ENCODE results near the gene BTBD19.
"Not testable (repeated sequence)": the region's sequence is repeated elsewhere in the genome, so short reads cannot be mapped to it uniquely, and the experiment has no call there.

The BTBD19 gene

DNA sequence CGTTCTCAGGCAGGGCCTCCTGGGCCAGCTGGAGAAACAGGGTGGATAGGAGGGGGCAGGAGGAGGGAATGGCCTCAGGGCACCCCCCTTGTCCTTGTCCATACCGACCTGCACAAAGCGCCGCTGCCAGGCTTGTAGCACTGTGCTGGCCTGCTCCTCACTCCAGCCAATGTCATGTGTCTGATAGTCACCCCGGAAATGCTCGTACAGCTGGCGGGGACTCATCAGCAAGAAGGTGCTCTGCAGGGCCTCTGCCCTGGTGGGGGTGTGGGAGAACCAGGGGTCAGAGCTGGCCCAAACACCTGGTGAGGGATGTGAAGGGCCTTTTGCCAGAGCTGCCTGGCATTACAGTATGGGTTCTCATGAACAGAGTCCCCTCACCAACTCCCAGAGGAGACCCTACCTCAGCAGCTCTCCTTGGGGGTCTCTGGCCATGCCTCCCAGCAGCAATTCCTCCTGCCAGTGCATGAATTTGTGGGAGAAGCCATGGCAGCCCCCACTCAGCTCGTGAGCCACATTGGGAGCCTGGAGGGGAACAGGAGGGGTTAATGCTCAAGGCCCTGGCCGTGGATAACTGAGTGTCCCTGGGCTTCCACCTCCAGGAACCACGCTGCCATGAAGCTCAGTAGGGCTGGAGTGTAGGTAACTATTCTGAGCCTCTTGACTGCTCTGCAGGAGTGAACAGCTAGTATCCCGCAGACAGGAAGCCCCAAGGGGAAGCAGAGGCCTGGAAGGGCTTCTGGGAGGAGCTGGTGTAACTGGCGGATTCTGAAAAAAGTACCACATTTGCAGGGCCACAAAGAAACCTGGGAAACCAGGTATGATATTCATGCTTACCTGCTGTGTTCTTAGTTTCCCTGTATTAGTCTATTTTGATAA lies 21.4 kb downstream of the BTBD19 start:
- no peak for DNase-seq

- no peak for DNase-seq
Observed at GRCh38 chr1:44830900-44831304, 22.6 kb downstream of the BTBD19 start.

- no peak for DNase-seq
Observed at GRCh38 chr1:44831516-44831915, 23.2 kb downstream of the BTBD19 start.

DNA sequence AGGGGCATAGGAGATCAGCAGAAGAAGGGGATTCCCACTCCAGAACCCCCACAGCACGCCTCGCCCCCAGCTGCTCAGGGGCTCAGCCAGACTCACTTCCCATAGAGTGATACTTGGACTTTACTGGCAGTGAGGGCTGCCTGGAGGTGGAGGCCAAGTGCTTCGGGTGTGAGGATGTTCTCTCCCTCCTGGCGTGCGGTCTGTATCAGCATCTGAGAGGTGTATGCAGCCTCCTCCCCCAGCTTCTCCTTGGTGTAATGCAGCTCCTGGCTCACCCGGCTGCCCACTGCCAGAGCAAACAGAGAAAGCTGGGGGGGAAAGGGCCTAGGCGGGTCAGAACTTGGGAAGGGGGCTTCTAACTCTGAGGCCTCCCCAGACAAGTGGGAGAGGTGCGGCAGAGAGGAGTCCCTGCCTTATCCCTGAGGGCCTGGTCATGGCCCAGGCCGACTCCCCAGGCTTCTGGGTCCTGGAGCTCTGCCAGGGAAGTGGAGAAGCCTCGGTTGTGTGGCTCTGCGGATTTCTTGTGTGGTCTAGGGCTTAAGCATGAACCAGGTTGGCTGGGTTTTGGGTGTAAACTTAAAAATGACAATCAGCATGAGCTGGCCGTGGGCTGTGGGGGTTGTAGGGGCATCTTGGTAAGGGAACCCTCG lies 23.9 kb downstream of the BTBD19 start:
- DNase-seq, result no peak

DNA sequence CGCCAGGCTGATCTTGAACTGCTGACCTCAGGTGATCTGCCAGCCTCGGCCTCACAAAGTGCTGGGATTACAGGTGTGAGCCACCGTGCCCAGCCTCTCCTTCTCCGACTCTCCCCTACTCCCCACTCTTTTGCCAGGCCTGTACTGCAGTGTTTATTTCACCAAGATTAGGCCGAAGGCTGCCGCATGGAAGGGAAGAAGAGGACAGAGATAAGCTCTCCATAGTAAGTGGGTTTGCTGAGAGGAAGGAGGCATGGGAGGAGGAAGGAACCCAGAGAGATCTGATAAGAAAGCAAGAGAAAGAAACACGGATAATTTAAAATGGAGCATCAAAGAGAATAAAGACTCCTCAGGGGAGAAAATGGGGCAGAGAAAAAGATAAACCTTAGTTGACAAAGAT lies 26.0 kb downstream of the BTBD19 start:
- no peak for DNase-seq

GRCh38 chr1:44835738-44836675 lies 27.7 kb downstream of the BTBD19 start:
- peak; percentile 89 for DNase-seq

GRCh38 chr1:44838294-44838693 lies 30.0 kb downstream of the BTBD19 start:
- not testable (repeated sequence) for DNase-seq

DNA sequence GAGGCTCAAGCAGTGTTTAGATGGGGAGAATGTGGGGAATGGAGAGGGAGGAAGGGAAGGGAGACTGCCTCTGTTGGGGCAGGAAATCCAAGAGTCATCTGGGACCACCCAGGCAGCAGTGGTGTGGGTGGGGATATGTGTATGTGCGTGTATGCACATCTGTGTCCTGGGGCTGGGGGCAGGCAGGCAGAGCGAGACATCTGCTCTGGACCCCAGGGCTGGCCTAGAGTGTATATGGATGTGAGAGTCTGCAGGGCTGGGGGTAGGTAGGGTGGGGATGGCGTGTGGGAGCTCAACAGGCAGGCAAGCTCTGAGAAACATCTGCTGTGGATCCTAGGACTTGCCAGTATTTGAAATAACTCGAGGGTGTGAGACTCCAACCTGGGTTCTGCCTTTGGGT lies 31.3 kb downstream of the BTBD19 start:
- DNase-seq, result no peak

GRCh38 chr1:44842486-44842861 lies 34.2 kb downstream of the BTBD19 start:
- DNase-seq, result no peak

DNA sequence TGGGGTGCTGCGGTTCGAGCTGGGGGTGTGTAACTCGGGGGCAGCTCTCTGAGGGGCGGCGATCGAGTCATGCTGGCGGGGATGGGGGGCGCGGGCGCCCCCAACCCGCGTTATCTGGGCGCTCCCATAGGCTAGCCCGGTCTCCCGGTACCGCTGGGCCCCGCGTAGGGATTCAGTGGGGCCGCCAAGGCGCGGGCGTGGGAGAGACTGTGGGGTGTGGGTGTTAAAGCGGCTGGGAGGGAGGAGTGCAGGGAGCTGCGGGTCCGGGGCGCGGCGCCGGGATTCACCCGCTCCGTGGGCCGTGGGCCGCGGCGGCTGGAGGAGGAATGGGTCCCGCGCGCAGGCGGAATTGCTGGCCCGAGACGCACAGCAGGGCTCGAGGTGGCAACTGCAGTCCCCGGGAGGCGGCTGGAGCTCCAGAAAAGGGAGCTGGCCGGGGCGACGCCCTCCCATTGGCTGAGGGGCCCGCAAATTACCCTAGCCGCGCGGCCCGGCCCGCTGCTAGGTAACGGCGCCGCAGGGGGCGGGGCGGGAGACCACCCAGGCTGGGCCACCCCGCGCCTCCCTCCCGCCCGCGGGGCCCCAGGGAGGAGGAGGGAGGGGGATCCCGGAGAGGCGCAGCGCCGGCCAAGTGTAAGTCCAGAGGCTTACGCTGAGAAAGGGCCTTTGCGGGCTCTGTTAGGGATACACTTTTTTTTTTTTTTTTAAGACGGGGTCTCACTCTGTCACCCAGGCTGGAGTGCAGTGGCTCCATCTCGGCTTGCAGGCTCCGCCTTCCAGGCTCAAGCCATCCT lies 34.7 kb downstream of the BTBD19 start, which contains the start of gene PTCH2:
PTCH2 (minus strand) TSS at position 392 of the 794 bp plus-strand sequence; CDS start at position 71, 321 bp downstream.
- DNase-seq, result no peak

DNA sequence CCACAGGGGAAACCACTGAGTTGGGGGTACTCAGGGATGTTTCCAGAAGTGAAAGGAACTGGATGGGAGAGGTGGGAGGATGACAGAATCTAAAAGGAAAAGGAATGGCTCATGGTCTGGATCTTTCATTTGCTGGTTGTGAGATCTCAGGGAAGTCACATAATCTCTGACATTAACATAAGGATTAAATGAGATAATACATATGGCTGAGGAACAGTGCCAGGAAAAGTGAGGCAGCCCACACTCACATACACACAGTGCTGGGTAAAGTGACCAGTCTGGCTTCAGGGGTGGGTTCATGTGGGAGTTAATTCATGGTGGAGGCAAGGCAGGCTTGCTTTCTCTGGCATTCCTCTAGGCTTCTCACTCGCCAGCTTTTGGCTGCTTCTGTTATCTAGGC lies 38.7 kb downstream of the BTBD19 start:
- no peak for DNase-seq

DNA sequence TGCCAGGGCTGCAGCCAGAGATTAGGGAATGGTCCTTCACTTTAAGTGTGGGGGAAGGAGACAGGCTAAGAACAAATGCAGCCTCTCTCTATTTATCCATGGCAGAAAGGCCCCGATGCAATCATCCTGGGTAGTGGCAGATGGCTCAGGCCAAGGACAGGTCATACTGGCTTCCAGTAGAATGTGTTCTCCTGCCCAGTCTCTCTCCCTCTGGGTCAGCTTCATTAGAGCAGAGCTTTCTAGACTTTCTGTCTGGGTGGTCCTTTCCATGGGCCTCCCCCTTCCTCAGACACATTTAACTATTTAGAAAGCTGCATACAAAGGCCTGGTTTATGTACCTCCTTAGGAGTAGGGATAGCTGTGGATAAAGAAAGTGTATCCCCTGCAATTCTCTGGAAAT lies 39.5 kb downstream of the BTBD19 start:
- DNase-seq, result no peak

DNA sequence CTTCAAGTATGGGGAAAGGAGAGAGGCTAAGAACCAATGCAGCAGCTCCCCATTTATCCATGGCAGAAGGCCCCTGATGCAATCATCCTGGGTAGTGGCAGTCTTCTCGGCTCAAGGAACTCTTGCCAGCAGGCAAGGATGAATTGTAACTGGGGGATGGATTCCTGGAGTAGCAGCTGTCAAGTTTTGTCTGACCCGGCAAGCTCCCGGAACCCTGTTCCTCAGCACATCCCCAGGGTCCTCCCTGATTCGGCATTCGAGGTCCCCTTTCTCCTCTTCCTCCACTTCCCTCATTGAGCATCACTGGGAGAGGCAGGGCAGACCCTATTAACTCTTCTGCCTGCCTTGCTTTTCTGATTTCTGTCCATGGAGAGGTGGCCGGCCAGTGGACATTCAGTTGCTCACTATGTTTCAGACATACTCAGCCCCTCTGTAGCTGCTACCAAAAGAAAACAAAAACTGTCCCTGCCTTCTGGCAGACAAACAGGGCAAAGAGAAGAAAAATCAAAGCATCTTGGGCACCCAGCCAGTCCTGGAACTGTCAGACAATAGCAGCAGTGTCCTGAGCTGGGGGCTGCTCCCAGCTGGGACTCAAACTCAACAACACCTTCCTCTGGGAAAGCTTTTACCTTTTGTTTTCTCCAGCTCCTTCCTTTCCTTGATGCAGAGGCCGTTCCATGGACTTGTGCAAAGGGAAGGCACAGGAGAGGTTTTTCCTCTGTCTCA lies 40.3 kb downstream of the BTBD19 start:
- DNase-seq, result no peak

DNA sequence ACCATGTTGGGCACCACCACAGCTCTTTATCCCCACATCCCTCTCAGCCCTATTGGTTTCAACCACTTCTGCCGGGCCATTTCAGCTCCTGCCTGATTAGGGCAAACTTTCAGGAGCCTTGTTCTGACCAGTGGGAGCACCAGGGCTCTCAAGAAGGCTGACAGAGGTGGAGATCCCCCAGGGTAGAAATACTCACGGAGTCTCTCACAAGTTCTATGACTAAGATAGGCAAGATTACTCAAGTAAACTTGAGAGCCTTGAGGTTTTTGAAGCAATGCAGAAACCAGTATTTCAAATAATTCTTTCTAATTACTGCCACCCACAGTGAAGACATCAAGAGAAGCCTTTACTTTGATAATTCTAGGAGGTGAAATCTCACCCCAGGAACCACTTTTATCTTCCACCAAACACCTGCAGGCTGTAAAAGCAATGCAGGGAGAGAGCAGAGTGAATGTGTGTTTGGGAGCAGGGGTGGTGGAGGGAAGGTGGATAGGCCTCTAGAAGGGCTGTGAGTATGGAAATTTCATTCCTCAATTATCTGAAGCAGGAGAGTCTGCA lies 41.3 kb downstream of the BTBD19 start:
- DNase-seq, result no peak

DNA sequence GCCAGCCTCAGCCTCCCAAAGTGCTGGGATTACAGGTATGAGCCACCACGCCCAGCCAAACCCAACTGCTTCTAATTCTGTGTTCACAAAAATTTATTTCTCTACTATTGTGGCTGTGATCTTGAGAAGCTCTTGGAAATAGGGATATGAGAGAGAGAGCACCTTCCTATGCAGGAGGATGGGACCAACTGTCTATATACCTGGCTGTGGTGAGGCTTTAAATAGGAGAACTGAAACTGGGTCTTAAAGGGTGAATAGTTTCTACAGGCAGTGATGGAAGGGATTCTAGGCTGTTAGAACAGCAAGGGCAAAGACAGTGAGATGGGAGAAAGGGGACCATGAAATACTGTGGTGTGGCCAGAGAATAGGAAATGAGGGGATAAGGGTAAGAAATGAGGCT lies 43.0 kb downstream of the BTBD19 start:
- no peak for DNase-seq

DNA sequence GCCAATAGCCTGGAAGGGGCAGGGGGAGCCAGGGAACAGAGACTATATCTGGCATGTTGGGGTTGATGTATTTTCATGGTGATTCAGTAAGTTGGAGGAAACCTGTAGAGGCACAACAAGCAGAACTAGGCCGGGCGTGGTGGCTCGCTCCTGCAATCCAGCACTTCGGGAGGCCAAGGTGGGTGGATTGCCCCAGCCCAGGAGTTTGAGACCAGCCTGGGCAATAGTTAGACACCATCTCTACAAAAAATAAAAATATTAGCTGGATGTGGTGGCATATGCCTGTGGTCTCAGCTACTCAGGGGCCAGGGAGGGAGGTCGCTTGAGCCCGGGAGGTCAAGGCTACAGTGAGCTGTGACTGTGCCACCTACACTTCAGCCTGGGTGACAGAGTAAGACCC lies 44.9 kb downstream of the BTBD19 start:
- DNase-seq, result no peak

DNA sequence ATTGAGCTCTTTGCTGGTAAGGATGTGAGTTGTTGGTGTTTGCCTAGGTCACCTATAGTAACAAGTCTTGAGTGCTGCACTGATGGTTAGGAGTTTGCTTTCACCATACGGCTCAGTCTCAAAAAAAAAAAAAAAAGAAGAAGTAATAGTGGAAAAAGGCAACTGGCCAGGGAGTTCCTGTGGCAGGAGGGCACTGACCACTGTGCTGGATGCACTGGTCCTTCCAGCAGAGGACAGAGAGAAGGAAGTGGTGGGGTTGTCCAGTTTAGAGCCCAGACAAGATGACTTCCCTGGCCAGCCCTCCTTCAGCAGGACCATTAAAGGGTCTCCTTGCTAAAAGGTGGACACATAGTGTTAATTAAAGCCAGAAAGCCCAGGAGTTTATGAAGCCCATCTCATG lies 46.6 kb downstream of the BTBD19 start:
- DNase-seq, result no peak

DNA sequence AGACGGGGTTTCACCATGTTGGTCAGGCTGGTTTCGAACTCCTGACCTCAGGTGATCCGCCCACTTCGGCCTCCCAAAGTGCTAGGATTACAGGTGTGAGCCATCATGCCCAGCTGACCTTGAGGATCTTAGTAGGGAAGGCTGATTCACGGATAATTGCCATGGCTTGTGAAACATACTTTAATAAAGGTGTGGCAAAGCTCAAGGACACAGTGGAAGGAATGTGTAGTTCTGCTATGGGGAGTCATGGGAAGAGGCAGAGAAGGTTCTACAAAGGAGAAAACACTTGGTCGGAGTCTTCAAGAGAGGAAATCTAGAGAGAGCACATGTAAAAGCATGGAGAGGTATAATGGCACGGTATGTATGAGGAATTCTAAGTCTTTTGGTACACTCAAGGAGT lies 47.4 kb downstream of the BTBD19 start:
- no peak for DNase-seq

GRCh38 chr1:44857446-44857845 lies 49.1 kb downstream of the BTBD19 start:
- no peak for DNase-seq

- no peak for DNase-seq
Observed at GRCh38 chr1:44860331-44860730, 52.0 kb downstream of the BTBD19 start.

GRCh38 chr1:44860891-44861425 lies 52.6 kb downstream of the BTBD19 start:
- DNase-seq, result no peak
